ENCODE results near the gene PSMA6.
"Not testable (repeated sequence)": the region's sequence is repeated elsewhere in the genome, so short reads cannot be mapped to it uniquely, and the experiment has no call there.

PSMA6 gene

GRCh38 chr14:35335388-35336092, 43.4 kb downstream of the PSMA6 start:
- DNase-seq (ENCODE audit: insufficient read length, low spot score) (no peak), FAIRE-seq (no peak)
- TF ChIP-seq POU2F2 (IDR thresholded peaks at IDR 0.05; ENCODE audit: low read depth, low read length) = no peak
- no peak for TF ChIP-seq PAX5 (IDR thresholded peaks at IDR 0.05; ENCODE audit: insufficient read depth, low read length, severe bottlenecking)
- no peak for TF ChIP-seq POLR2AphosphoS5 (IDR thresholded peaks at IDR 0.05; ENCODE audit: low read depth, low read length)
- TF ChIP-seq TAF1 (IDR thresholded peaks at IDR 0.05; ENCODE audit: low read depth, low read length) = no peak
- TF ChIP-seq POLR2A (IDR thresholded peaks at IDR 0.05; ENCODE audit: low read depth, low read length) = no peak
- no peak for TF ChIP-seq SPI1 (IDR thresholded peaks at IDR 0.05; ENCODE audit: low read depth, low read length)

GRCh38 chr14:35336171-35336493, 44.0 kb downstream of the PSMA6 start:
- DNase-seq (ENCODE audit: insufficient read length, low spot score); FAIRE-seq: not testable (repeated sequence)

- FAIRE-seq (no peak), DNase-seq (ENCODE audit: insufficient read length, low spot score) (no peak)
- TF ChIP-seq PAX5 (IDR thresholded peaks at IDR 0.05; ENCODE audit: insufficient read depth, low read length, severe bottlenecking) (no peak), TAF1 (IDR thresholded peaks at IDR 0.05; ENCODE audit: low read depth, low read length) (no peak), POLR2A (IDR thresholded peaks at IDR 0.05; ENCODE audit: low read depth, low read length) (no peak), SPI1 (IDR thresholded peaks at IDR 0.05; ENCODE audit: low read depth, low read length) (no peak), POLR2AphosphoS5 (IDR thresholded peaks at IDR 0.05; ENCODE audit: low read depth, low read length) (no peak), POU2F2 (IDR thresholded peaks at IDR 0.05; ENCODE audit: low read depth, low read length) (no peak)
Observed at GRCh38 chr14:35336494-35337268, 44.5 kb downstream of the PSMA6 start.

GRCh38 chr14:35337269-35338255, 45.4 kb downstream of the PSMA6 start:
- FAIRE-seq (no peak), DNase-seq (ENCODE audit: insufficient read length, low spot score) (no peak)
- TF ChIP-seq SPI1 (IDR thresholded peaks at IDR 0.05; ENCODE audit: low read depth, low read length) (no peak), POLR2AphosphoS5 (IDR thresholded peaks at IDR 0.05; ENCODE audit: low read depth, low read length) (no peak), POLR2A (IDR thresholded peaks at IDR 0.05; ENCODE audit: low read depth, low read length) (no peak), TAF1 (IDR thresholded peaks at IDR 0.05; ENCODE audit: low read depth, low read length) (no peak), PAX5 (IDR thresholded peaks at IDR 0.05; ENCODE audit: insufficient read depth, low read length, severe bottlenecking) (no peak), POU2F2 (IDR thresholded peaks at IDR 0.05; ENCODE audit: low read depth, low read length) (no peak)

- FAIRE-seq (no peak), DNase-seq (ENCODE audit: insufficient read length, low spot score) (no peak)
- TF ChIP-seq POLR2A (IDR thresholded peaks at IDR 0.05; ENCODE audit: low read depth, low read length) = no peak
- no peak for TF ChIP-seq TAF1 (IDR thresholded peaks at IDR 0.05; ENCODE audit: low read depth, low read length)
- no peak for TF ChIP-seq POLR2AphosphoS5 (IDR thresholded peaks at IDR 0.05; ENCODE audit: low read depth, low read length)
- TF ChIP-seq POU2F2 (IDR thresholded peaks at IDR 0.05; ENCODE audit: low read depth, low read length) = no peak
- TF ChIP-seq PAX5 (IDR thresholded peaks at IDR 0.05; ENCODE audit: insufficient read depth, low read length, severe bottlenecking) = no peak
- no peak for TF ChIP-seq SPI1 (IDR thresholded peaks at IDR 0.05; ENCODE audit: low read depth, low read length)
Observed at GRCh38 chr14:35338731-35339405, 46.7 kb downstream of the PSMA6 start.

- FAIRE-seq (peak; percentile 48), DNase-seq (ENCODE audit: insufficient read length, low spot score) (no peak)
- TF ChIP-seq POU2F2 (IDR thresholded peaks at IDR 0.05; ENCODE audit: low read depth, low read length) (no peak), SPI1 (IDR thresholded peaks at IDR 0.05; ENCODE audit: low read depth, low read length) (peak; percentile 57)
Observed at GRCh38 chr14:35339761-35340406, 47.7 kb downstream of the PSMA6 start.

GRCh38 chr14:35340616-35341453, 48.7 kb downstream of the PSMA6 start:
- FAIRE-seq = no peak
- no peak for TF ChIP-seq TAF1 (IDR thresholded peaks at IDR 0.05; ENCODE audit: low read depth, low read length)
- TF ChIP-seq POLR2A (IDR thresholded peaks at IDR 0.05; ENCODE audit: low read depth, low read length) = no peak
- TF ChIP-seq PAX5 (IDR thresholded peaks at IDR 0.05; ENCODE audit: insufficient read depth, low read length, severe bottlenecking) = no peak
- TF ChIP-seq POU2F2 (IDR thresholded peaks at IDR 0.05; ENCODE audit: low read depth, low read length) = no peak
- TF ChIP-seq SPI1 (IDR thresholded peaks at IDR 0.05; ENCODE audit: low read depth, low read length) = no peak
- no peak for TF ChIP-seq POLR2AphosphoS5 (IDR thresholded peaks at IDR 0.05; ENCODE audit: low read depth, low read length)
- DNase-seq (ENCODE audit: insufficient read length, low spot score) = no peak

- no peak for FAIRE-seq
- TF ChIP-seq POLR2AphosphoS5 (IDR thresholded peaks at IDR 0.05; ENCODE audit: low read depth, low read length) (no peak), TAF1 (IDR thresholded peaks at IDR 0.05; ENCODE audit: low read depth, low read length) (no peak), POLR2A (IDR thresholded peaks at IDR 0.05; ENCODE audit: low read depth, low read length) (no peak), POU2F2 (IDR thresholded peaks at IDR 0.05; ENCODE audit: low read depth, low read length) (no peak), SPI1 (IDR thresholded peaks at IDR 0.05; ENCODE audit: low read depth, low read length) (no peak), PAX5 (IDR thresholded peaks at IDR 0.05; ENCODE audit: insufficient read depth, low read length, severe bottlenecking) (no peak)
- no peak for DNase-seq (ENCODE audit: insufficient read length, low spot score)
Observed at GRCh38 chr14:35341454-35341750, 49.2 kb downstream of the PSMA6 start.
